Panc1 (cell line): ENCODE results near the gene ROR1. TPM values are rescaled to one million over a fixed set of nuclear protein-coding genes. Genes with fewer than 3 reads are reported as not detected.

Experiments
- ATAC-seq: fragments of 200-7000 bp; cut with Tn5 transposase; 2 replicates; pipeline ENCODE4 v1.9.1; 2020; ENCODE audit warnings: mild to moderate bottlenecking, moderate library complexity
- BruUV-seq: library from RNA; stranded (reverse); fragments of 400-500 nt; replicated peaks from 2 replicates; lab custom pipeline; 2021; lab: Mats Ljungman, UMichigan
- CTCF ChIA-PET: fragments of 300-600 bp; sonication (Branson Sonifier 250); formaldehyde crosslinking; loops from one replicate; lab custom pipeline; 2022; ENCODE audit warnings: antibody characterized with exemption; lab: Charles Lee
- POLR2A ChIA-PET: fragments of 300-600 bp; sonication (Branson Sonifier 250); formaldehyde crosslinking; loops from one replicate; lab custom pipeline; 2022; ENCODE audit warnings: antibody characterized with exemption; lab: Charles Lee
- DNase-seq: peaks from one replicate; pipeline ENCODE4 v3.0.0-alpha.2; 2010; ENCODE audit warnings: low read depth, low spot score
- H3K27ac ChIP-seq: 2 replicates; pipeline ENCODE4 v1.5.1; 2011; ENCODE audit warnings: mild to moderate bottlenecking, low read length, inconsistent platforms
- H3K27me3 ChIP-seq: fragments of 200-500 bp; sonication (Bioruptor generic); 2 replicates; pipeline ENCODE4 v1.6.0; 2014; ENCODE audit warnings: low read length, inconsistent platforms; ENCODE audit not compliant: control insufficient read depth, insufficient read depth
- H3K36me3 ChIP-seq: fragments of 200-500 bp; sonication (Bioruptor generic); 2 replicates; pipeline ENCODE4 v1.5.1; 2014; ENCODE audit warnings: inconsistent platforms, mild to moderate bottlenecking, low read length, moderate library complexity; ENCODE audit not compliant: control insufficient read depth, insufficient read depth
- H3K4me1 ChIP-seq: 2 replicates; pipeline ENCODE4 v1.5.1; 2011; ENCODE audit warnings: inconsistent platforms, mild to moderate bottlenecking, low read length, moderate library complexity; ENCODE audit not compliant: control insufficient read depth, insufficient read depth
- H3K4me3 ChIP-seq, 2 experiments: 2 replicates each; pipeline ENCODE4 v1.5.1; 2011 to 2012; ENCODE audit warnings: low read depth in 2 of 2, low read length in 2 of 2, mild to moderate bottlenecking in 2 of 2, inconsistent platforms in 1 of 2, moderate library complexity in 1 of 2
- H3K9me3 ChIP-seq: fragments of 200-500 bp; sonication (Bioruptor generic); 2 replicates; pipeline ENCODE4 v1.5.1; 2014; ENCODE audit warnings: low read depth, mild to moderate bottlenecking, inconsistent platforms, low read length, moderate library complexity; ENCODE audit not compliant: control insufficient read depth, insufficient read depth
- POLR2AphosphoS5 ChIP-seq: IDR thresholded peaks from 2 replicates; pipeline ENCODE4 v1.6.1; 2012; ENCODE audit warnings: mild to moderate bottlenecking, low read depth, low read length, moderate library complexity
- SIN3A ChIP-seq: IDR thresholded peaks from 2 replicates; pipeline ENCODE4 v1.6.1; 2012; ENCODE audit warnings: low read depth, mild to moderate bottlenecking, low read length, moderate library complexity, borderline replicate concordance; ENCODE audit not compliant: insufficient read depth
- TCF7L2 ChIP-seq: IDR thresholded peaks from 2 replicates; pipeline ENCODE4 v1.6.1; 2011; ENCODE audit warnings: mild to moderate bottlenecking, low read depth, low read length, inconsistent platforms
- in situ Hi-C: cut with HindIII; loops from 2 replicates; pipeline ENCODE4 v1.10.0; 2016; ENCODE audit warnings: low sequenced_read_pairs, low pct_unique_long_range_greater_than_20kb
- intact Hi-C: fragments of 100-400 bp; cut with micrococcal nuclease; formaldehyde crosslinking; loops from one replicate; pipeline ENCODE4 v1.10.0; 2022; ENCODE audit not compliant: unreplicated experiment
- total RNA-seq: library from RNA; stranded (reverse); gene quantifications from one replicate; pipeline ENCODE4 v1.2.1, GENCODE V29; 2021; ENCODE audit not compliant: unreplicated experiment
- TF ChIP-seq, protein P1 (sequence below), 2 experiments: IDR thresholded peaks; 2 replicates each; pipeline ENCODE4 v1.6.1; 2011 to 2012; ENCODE audit warnings: low read depth in 2 of 2, control low read depth in 1 of 2, low read length in 1 of 2, mild to moderate bottlenecking in 1 of 2, moderate library complexity in 1 of 2; ENCODE audit not compliant: insufficient read depth in 1 of 2
- TF ChIP-seq, protein P2 (sequence below): fragments of 450-650 bp; IDR thresholded peaks from 2 replicates; pipeline ENCODE4 v1.5.1; 2017; ENCODE audit warnings: mild to moderate bottlenecking

ROR1 gene
- total RNA-seq, 1 experiment from 2014 or later, result 19.3 TPM

GRCh38 chr1:63880958-63881576, 107.2 kb downstream of the ROR1 start:
- Histone ChIP-seq H3K27me3 (no peaks in the 10 kb centered on the region), H3K4me1 (peaks cover 56% of the 10 kb centered on the region), H3K36me3 (no peaks in the 10 kb centered on the region), H3K9me3 (no peaks in the 10 kb centered on the region), H3K27ac (no peak overlapping the region), H3K4me3 (no peak overlapping the region)
- ChIA-PET POLR2A (no interaction called here), CTCF (no interaction called here)
- in situ Hi-C loops (no loop called here), intact Hi-C loops (no loop called here)
- no peak for TF ChIP-seq POLR2AphosphoS5
- TF ChIP-seq, protein P1, sequence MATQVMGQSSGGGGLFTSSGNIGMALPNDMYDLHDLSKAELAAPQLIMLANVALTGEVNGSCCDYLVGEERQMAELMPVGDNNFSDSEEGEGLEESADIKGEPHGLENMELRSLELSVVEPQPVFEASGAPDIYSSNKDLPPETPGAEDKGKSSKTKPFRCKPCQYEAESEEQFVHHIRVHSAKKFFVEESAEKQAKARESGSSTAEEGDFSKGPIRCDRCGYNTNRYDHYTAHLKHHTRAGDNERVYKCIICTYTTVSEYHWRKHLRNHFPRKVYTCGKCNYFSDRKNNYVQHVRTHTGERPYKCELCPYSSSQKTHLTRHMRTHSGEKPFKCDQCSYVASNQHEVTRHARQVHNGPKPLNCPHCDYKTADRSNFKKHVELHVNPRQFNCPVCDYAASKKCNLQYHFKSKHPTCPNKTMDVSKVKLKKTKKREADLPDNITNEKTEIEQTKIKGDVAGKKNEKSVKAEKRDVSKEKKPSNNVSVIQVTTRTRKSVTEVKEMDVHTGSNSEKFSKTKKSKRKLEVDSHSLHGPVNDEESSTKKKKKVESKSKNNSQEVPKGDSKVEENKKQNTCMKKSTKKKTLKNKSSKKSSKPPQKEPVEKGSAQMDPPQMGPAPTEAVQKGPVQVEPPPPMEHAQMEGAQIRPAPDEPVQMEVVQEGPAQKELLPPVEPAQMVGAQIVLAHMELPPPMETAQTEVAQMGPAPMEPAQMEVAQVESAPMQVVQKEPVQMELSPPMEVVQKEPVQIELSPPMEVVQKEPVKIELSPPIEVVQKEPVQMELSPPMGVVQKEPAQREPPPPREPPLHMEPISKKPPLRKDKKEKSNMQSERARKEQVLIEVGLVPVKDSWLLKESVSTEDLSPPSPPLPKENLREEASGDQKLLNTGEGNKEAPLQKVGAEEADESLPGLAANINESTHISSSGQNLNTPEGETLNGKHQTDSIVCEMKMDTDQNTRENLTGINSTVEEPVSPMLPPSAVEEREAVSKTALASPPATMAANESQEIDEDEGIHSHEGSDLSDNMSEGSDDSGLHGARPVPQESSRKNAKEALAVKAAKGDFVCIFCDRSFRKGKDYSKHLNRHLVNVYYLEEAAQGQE (IDR thresholded peaks at IDR 0.05; ENCODE audit: insufficient read depth in 1 of 2, low read depth in 2 of 2, low read length in 1 of 2), result no peak
- TF ChIP-seq, protein P2, sequence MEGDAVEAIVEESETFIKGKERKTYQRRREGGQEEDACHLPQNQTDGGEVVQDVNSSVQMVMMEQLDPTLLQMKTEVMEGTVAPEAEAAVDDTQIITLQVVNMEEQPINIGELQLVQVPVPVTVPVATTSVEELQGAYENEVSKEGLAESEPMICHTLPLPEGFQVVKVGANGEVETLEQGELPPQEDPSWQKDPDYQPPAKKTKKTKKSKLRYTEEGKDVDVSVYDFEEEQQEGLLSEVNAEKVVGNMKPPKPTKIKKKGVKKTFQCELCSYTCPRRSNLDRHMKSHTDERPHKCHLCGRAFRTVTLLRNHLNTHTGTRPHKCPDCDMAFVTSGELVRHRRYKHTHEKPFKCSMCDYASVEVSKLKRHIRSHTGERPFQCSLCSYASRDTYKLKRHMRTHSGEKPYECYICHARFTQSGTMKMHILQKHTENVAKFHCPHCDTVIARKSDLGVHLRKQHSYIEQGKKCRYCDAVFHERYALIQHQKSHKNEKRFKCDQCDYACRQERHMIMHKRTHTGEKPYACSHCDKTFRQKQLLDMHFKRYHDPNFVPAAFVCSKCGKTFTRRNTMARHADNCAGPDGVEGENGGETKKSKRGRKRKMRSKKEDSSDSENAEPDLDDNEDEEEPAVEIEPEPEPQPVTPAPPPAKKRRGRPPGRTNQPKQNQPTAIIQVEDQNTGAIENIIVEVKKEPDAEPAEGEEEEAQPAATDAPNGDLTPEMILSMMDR, result no peak
- TF ChIP-seq TCF7L2, result no peak
- TF ChIP-seq SIN3A, result no peak
- DNase-seq (no peak), ATAC-seq (no peak)
- no TSS peak for BruUV-seq

DNA sequence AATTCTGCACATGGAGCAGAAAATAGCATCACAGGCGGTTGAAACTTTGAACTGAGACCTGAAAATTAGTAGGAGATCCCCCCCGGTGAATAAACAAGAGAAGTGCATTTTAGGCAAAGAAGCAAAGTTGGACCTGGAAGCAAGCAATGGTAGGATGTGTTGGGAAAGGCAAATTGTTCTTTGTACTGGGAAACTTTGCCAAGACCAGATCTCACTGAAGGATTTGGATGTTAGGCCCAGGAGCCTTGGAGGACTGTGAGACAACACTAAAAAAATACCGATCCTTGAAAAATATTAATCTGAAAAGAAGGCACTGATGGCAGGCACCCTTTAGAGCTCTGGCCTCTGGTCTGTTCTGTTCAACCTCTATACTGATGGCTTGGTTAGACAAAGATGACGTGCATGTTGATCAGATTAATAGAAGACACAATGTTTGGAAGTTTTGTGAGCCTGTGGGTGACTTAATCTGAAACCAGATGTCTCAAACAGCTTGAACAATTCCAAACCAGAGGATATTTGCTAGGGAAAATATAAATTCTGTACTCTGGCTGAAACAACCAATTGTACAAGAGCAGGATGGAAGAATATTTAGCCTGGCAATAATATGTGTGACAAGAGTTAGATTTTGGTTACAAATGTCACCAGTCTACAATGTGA, 108.4 kb downstream of the ROR1 start:
- no TSS peak for BruUV-seq
- Histone ChIP-seq H3K27ac (peak overlapping the region; percentile 7; the same call in 1 of the 2 replicates), H3K9me3 (no peaks in the 10 kb centered on the region), H3K36me3 (no peaks in the 10 kb centered on the region), H3K4me3 (no peak overlapping the region), H3K27me3 (no peaks in the 10 kb centered on the region), H3K4me1 (peaks cover 44% of the 10 kb centered on the region)
- TF ChIP-seq SIN3A (no peak), POLR2AphosphoS5 (no peak), TCF7L2 (no peak)
- TF ChIP-seq, protein P2, result no peak
- TF ChIP-seq, protein P1 (IDR thresholded peaks at IDR 0.05; ENCODE audit: insufficient read depth in 1 of 2, low read depth in 2 of 2, low read length in 1 of 2), result no peak
- in situ Hi-C loops (no loop called here), intact Hi-C loops (no loop called here)
- ATAC-seq (no peak), DNase-seq (no peak)
- POLR2A ChIA-PET, result no interaction called here
- CTCF ChIA-PET, result no interaction called here
